Measurements from ENCODE around the gene TMPRSS11E.
"Not testable (repeated sequence)": the region's sequence is repeated elsewhere in the genome, so short reads cannot be mapped to it uniquely, and the experiment has no call there.

The TMPRSS11E gene

GRCh38 chr4:68447201-68447600 is at the start of gene TMPRSS11E:
Gene TMPRSS11E, plus strand, starts transcription at chr4:68447463. Its CDS starts 50 bp downstream, at chr4:68447513.
- no peak for DNase-seq

- no peak for DNase-seq
Measured at GRCh38 chr4:68399306-68399705, 48.0 kb upstream of the TMPRSS11E start.

- no peak for DNase-seq
Measured at GRCh38 chr4:68401231-68401630, 46.0 kb upstream of the TMPRSS11E start.

GRCh38 chr4:68404153-68404552 is 43.1 kb upstream of the TMPRSS11E start:
- DNase-seq = no peak

- not testable (repeated sequence) for DNase-seq
Measured at GRCh38 chr4:68405718-68406478, 41.4 kb upstream of the TMPRSS11E start.

GRCh38 chr4:68406479-68406859 is 40.8 kb upstream of the TMPRSS11E start:
- DNase-seq = no peak

GRCh38 chr4:68407015-68407867 is 40.0 kb upstream of the TMPRSS11E start:
- DNase-seq = not testable (repeated sequence)

GRCh38 chr4:68407868-68408190 is 39.4 kb upstream of the TMPRSS11E start:
- DNase-seq = no peak

- DNase-seq = no peak
Measured at GRCh38 chr4:68410149-68410548, 37.1 kb upstream of the TMPRSS11E start.

GRCh38 chr4:68410643-68411042 is 36.6 kb upstream of the TMPRSS11E start:
- DNase-seq = no peak

GRCh38 chr4:68412031-68412430 is 35.2 kb upstream of the TMPRSS11E start:
- DNase-seq = peak; percentile 26

GRCh38 chr4:68416591-68416990 is 30.7 kb upstream of the TMPRSS11E start:
- no peak for DNase-seq

GRCh38 chr4:68426516-68426915 is 20.7 kb upstream of the TMPRSS11E start:
- no peak for DNase-seq

- no peak for DNase-seq
Measured at GRCh38 chr4:68430337-68430736, 16.9 kb upstream of the TMPRSS11E start.

GRCh38 chr4:68432320-68432719 is 14.9 kb upstream of the TMPRSS11E start:
- no peak for DNase-seq

GRCh38 chr4:68433582-68433981 is 13.7 kb upstream of the TMPRSS11E start:
- no peak for DNase-seq

- no peak for DNase-seq
Measured at GRCh38 chr4:68434277-68434676, 13.0 kb upstream of the TMPRSS11E start.

- no peak for DNase-seq
Measured at GRCh38 chr4:68434836-68435235, 12.4 kb upstream of the TMPRSS11E start.

- no peak for DNase-seq
Measured at GRCh38 chr4:68445111-68445510, 2.2 kb upstream of the TMPRSS11E start.

GRCh38 chr4:68451246-68452211 is 4.3 kb downstream of the TMPRSS11E start:
- no peak for DNase-seq

- DNase-seq = no peak
Measured at GRCh38 chr4:68460085-68460484, 12.8 kb downstream of the TMPRSS11E start.

GRCh38 chr4:68461790-68462189 is 14.5 kb downstream of the TMPRSS11E start:
- no peak for DNase-seq

- DNase-seq = no peak
Measured at GRCh38 chr4:68462691-68463090, 15.4 kb downstream of the TMPRSS11E start.

Data from stimulated activated CD8-positive, alpha-beta memory T cell treated with anti-CD3 and anti-CD28 coated beads, Interleukin-4, amount 100 ng/mL, for 48 hours (primary cell).